ENCODE measurements around the gene STK32A. TPM values are rescaled to one million over a fixed set of nuclear protein-coding genes. Genes with fewer than 3 reads are reported as not detected.

Gene STK32A
- polyA plus RNA-seq, 2 of the 4 experiments (the other 2 are of a cell fraction): 0.45 to 1.2 TPM

GRCh38 chr5:147317978-147318684 lies 83.3 kb downstream of the STK32A start:
- H3K27ac ChIP-seq: no peak overlapping the region
- POLR2A ChIA-PET: no interaction called here
- DNase-seq (ENCODE audit: low read depth in 1 of 2, low spot score in 1 of 2) (no peak), FAIRE-seq (no peak), ATAC-seq (no peak)
- no peak overlapping the region for H3K4me3 ChIP-seq
- H3K9me3 ChIP-seq: no peaks in the 10 kb centered on the region
- no peaks in the 10 kb centered on the region for H3K4me1 ChIP-seq
- H3K4me2 ChIP-seq: no peak overlapping the region
- 45% methylated on average over 7 of the region's 7 CpGs for WGBS (ENCODE audit: missing lambda C conversion rate)
- TF ChIP-seq MAZ (IDR thresholded peaks at IDR 0.05; ENCODE audit: borderline replicate concordance, low read depth, low read length) (no peak), TFCP2L1 (CRISPR knock-in tag; IDR thresholded peaks at IDR 0.05) (no peak), RAD21 (conservative IDR thresholded peaks at IDR 0.05 in 1 of 2, IDR thresholded peaks at IDR 0.05 in 1 of 2) (no peak), NPAS2 (CRISPR knock-in tag; IDR thresholded peaks at IDR 0.05; ENCODE audit: borderline replicate concordance) (no peak), EHF (CRISPR knock-in tag; IDR thresholded peaks at IDR 0.05) (no peak), USF2 (IDR thresholded peaks at IDR 0.05) (no peak), KDM1A (IDR thresholded peaks at IDR 0.05; ENCODE audit: low read depth) (no peak), FOSL2 (IDR thresholded peaks at IDR 0.05) (no peak), FOSL2 (CRISPR knock-in tag; IDR thresholded peaks at IDR 0.05) (no peak), JUN (IDR thresholded peaks at IDR 0.05) (no peak), MAX (IDR thresholded peaks at IDR 0.05) (no peak), SMC3 (IDR thresholded peaks at IDR 0.05) (no peak), POLR2A (IDR thresholded peaks at IDR 0.05; ENCODE audit: low read length) (no peak), REST (IDR thresholded peaks at IDR 0.05) (no peak)
- CTCF ChIA-PET: no interaction called here

GRCh38 chr5:147321569-147321968 lies 86.7 kb downstream of the STK32A start:
- no peaks in the 10 kb centered on the region for H3K9me3 ChIP-seq
- H3K4me2 ChIP-seq: no peak overlapping the region
- H3K4me1 ChIP-seq: no peaks in the 10 kb centered on the region
- no peak for ATAC-seq
- no peak overlapping the region for H3K4me3 ChIP-seq
- 26% methylated on average over 1 of the region's 1 CpG for WGBS (ENCODE audit: missing lambda C conversion rate)
- no peak for TF ChIP-seq HOXA7 (CRISPR knock-in tag; IDR thresholded peaks at IDR 0.05)
- TF ChIP-seq RNF2 (IDR thresholded peaks at IDR 0.05; ENCODE audit: borderline replicate concordance, low read depth): no peak
- TF ChIP-seq ESRRA (IDR thresholded peaks at IDR 0.05; ENCODE audit: borderline replicate concordance, low read length): no peak
- TF ChIP-seq JUN (IDR thresholded peaks at IDR 0.05): no peak
- no peak for TF ChIP-seq POLR2AphosphoS2 (conservative IDR thresholded peaks at IDR 0.05; ENCODE audit: low read length)
- TF ChIP-seq KDM5A (IDR thresholded peaks at IDR 0.05): no peak
- TF ChIP-seq ZNF302 (CRISPR knock-in tag; IDR thresholded peaks at IDR 0.05): no peak
- no peak for DNase-seq (ENCODE audit: low read depth in 1 of 2, low spot score in 1 of 2)
- ChIA-PET CTCF (no interaction called here), POLR2A (no interaction called here)
- FAIRE-seq: no peak
- H3K27ac ChIP-seq: no peak overlapping the region

- ChIA-PET CTCF (interaction anchor here (1.3 to 1.4 kb wide), 2 partner anchors 127 to 252 kb away, joined by 3 to 4 read pairs; no protein-coding TSS in a partner anchor), POLR2A (no interaction called here)
- TF ChIP-seq GATA3 (IDR thresholded peaks at IDR 0.05; ENCODE audit: borderline replicate concordance): no peak
- no peak for TF ChIP-seq KDM1A (IDR thresholded peaks at IDR 0.05; ENCODE audit: low read depth)
- TF ChIP-seq EHF (CRISPR knock-in tag; IDR thresholded peaks at IDR 0.05): no peak
- TF ChIP-seq E2F6 (IDR thresholded peaks at IDR 0.05; ENCODE audit: borderline replicate concordance, low read depth): no peak
- TF ChIP-seq EHMT2 (IDR thresholded peaks at IDR 0.05; ENCODE audit: low read depth): no peak
- no peak for TF ChIP-seq CEBPB (IDR thresholded peaks at IDR 0.05)
- TF ChIP-seq PHF8 (IDR thresholded peaks at IDR 0.05; ENCODE audit: borderline replicate concordance, low read depth): no peak
- TF ChIP-seq BHLHE40 (IDR thresholded peaks at IDR 0.05; ENCODE audit: low read depth, low read length): no peak
- Histone ChIP-seq H3K9me3 (no peaks in the 10 kb centered on the region), H3K4me3 (no peak overlapping the region), H3K4me2 (no peak overlapping the region), H3K4me1 (no peaks in the 10 kb centered on the region), H3K27ac (no peak overlapping the region)
- 39% methylated on average over 4 of the region's 4 CpGs for WGBS (ENCODE audit: missing lambda C conversion rate)
- ATAC-seq: no peak
- FAIRE-seq: no peak
- no peak for DNase-seq (ENCODE audit: low read depth in 1 of 2, low spot score in 1 of 2)
These were observed 92.6 kb downstream of the STK32A start for GRCh38 chr5:147327421-147327820.

Data from A549 (cell line).